Lower leg skin (tissue), 4 donors: ENCODE results near the gene SIVA1. TPM values are rescaled to one million over a fixed set of nuclear protein-coding genes. Genes with fewer than 3 reads are reported as not detected.

Experiments
- DNase-seq, 2 donors: peaks; one replicate each; pipeline ENCODE4 v3.0.0-alpha.2; 2019; ENCODE audit warnings: low spot score in 2 of 2
- H3K4me3 ChIP-seq: fragments of 200-600 bp; sonication (generic); 2 replicates; pipeline ENCODE4 v1.5.1; 2017; ENCODE audit warnings: mild to moderate bottlenecking, low read depth; ENCODE audit not compliant: poor library complexity, severe bottlenecking
- CTCF ChIP-seq, 3 donors: fragments of 450-650 bp; IDR thresholded peaks; one replicate each; pipeline ENCODE4 v1.5.1; 2016; ENCODE audit warnings: antibody characterized with exemption in 3 of 3, mild to moderate bottlenecking in 3 of 3, moderate library complexity in 2 of 3
- POLR2A ChIP-seq, 2 donors: fragments of 450-650 bp; IDR thresholded peaks; one replicate each; pipeline ENCODE4 v1.6.1; 2016 to 2017; ENCODE audit warnings: antibody characterized with exemption in 2 of 2, mild to moderate bottlenecking in 1 of 2, moderate library complexity in 1 of 2
- WGBS, 2 donors: methylation state at CpG; one replicate each; pipeline ENCODE4 v1.1.5; 2018; 5-methylcytosine and 5-hydroxymethylcytosine counted together
- intact Hi-C: fragments of 100-400 bp; cut with DNase I; formaldehyde crosslinking; loops from one replicate; pipeline ENCODE4 v1.15.0; 2023; ENCODE audit warnings: low total_unique reads
- total RNA-seq, 4 donors: library from RNA; depleted of rRNA; stranded (reverse); fragments of >200 nt; gene quantifications; one replicate each; pipeline ENCODE4 v1.1.0, GENCODE V29; 2016

SIVA1 gene
- total RNA-seq, 4 donors from 2014 or later: 162 to 174 (median 168) TPM

- DNase-seq: no peak
- TF ChIP-seq POLR2A (IDR thresholded peaks at IDR 0.05) (no peak), CTCF (IDR thresholded peaks at IDR 0.05) (no peak)
- intact Hi-C loops: no loop called here
- WGBS, 2 donors: 3% methylated on average over 21 of the region's 21 CpGs
- no peak overlapping the region for H3K4me3 ChIP-seq
Observed at GRCh38 chr14:104752423-104752734, 568 bp upstream of the SIVA1 start.

GRCh38 chr14:104753528-104754212 lies 723 bp downstream of the SIVA1 start:
- no peak for TF ChIP-seq CTCF (IDR thresholded peaks at IDR 0.05)
- TF ChIP-seq POLR2A (IDR thresholded peaks at IDR 0.05): no peak
- H3K4me3 ChIP-seq: peak overlapping the region; percentile 91
- 3% methylated on average over 12 to 19 of the region's 30 CpGs for WGBS, 2 donors
- intact Hi-C loops: no loop called here
- DNase-seq: no peak

- 50 to 53% methylated on average over 13 of the region's 13 CpGs for WGBS, 2 donors
- no peak for TF ChIP-seq CTCF (IDR thresholded peaks at IDR 0.05)
- no peak for TF ChIP-seq POLR2A (IDR thresholded peaks at IDR 0.05)
- no peak for DNase-seq
- intact Hi-C loops: no loop called here
- no peak overlapping the region for H3K4me3 ChIP-seq
Observed at GRCh38 chr14:104754213-104754851, 1.4 kb downstream of the SIVA1 start.

DNA sequence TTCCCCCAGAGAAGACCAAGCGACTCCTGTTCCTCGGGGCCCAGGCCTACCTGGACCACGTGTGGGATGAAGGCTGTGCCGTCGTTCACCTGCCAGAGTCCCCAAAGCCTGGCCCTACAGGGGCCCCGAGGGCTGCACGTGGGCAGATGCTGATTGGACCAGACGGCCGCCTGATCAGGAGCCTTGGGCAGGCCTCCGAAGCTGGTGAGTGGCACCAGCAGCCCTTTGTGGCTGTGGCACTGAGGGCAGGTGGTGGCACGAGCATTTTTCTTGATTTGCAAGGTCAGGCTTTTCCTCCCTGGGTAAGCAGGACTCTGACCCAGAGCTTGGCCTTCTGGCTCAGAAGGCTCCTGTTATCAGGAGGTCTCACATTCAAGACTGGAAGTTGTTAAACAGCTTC lies 2.7 kb downstream of the SIVA1 start:
- H3K4me3 ChIP-seq: no peak overlapping the region
- intact Hi-C loops: no loop called here
- no peak for TF ChIP-seq POLR2A (IDR thresholded peaks at IDR 0.05)
- no peak for TF ChIP-seq CTCF (IDR thresholded peaks at IDR 0.05)
- no peak for DNase-seq
- WGBS, 2 donors: 78 to 85% methylated on average over 11 of the region's 11 CpGs

GRCh38 chr14:104756477-104757237 lies 3.7 kb downstream of the SIVA1 start:
- H3K4me3 ChIP-seq: no peak overlapping the region
- no peak for TF ChIP-seq POLR2A (IDR thresholded peaks at IDR 0.05)
- no peak for TF ChIP-seq CTCF (IDR thresholded peaks at IDR 0.05)
- 80 to 84% methylated on average over 26 to 27 of the region's 27 CpGs for WGBS, 2 donors
- no peak for DNase-seq
- intact Hi-C loops: no loop called here
